Erythroblast (primary cell): ENCODE results near the gene CT47C1.

Experiments
- GATA1 ChIP-seq: IDR thresholded peaks from 2 replicates; pipeline ENCODE4 v1.6.1; 2011; ENCODE audit warnings: low read depth, mild to moderate bottlenecking, control low read depth, low read length, moderate library complexity
- POLR2A ChIP-seq: IDR thresholded peaks from 2 replicates; pipeline ENCODE4 v1.6.1; 2011; ENCODE audit warnings: mild to moderate bottlenecking, low read length

DNA sequence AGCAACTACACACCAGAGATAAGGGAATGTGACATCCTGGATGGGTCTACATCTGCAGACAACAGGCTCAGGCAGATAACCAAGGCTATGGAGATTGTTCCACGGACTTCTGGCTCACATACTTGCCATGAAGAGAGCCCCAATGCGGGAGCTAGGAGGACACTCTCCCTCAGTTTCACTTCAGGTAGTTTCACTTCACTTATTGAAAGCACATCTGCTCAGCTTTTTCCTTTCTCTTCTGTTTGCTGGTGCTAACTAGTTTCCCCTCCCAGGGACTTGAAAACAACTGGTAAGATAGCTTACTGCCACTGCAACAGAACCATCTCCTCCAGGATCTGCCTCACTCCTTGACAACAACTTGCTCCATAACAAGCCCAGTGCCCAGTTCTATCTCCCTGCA is 1.4 kb upstream of the CT47C1 start:
- TF ChIP-seq POLR2A (no peak), GATA1 (no peak)
